ENCODE measurements around the gene RITA1. TPM values are rescaled to one million over a fixed set of nuclear protein-coding genes. Genes with fewer than 3 reads are reported as not detected.
"Not testable (repeated sequence)": the region's sequence is repeated elsewhere in the genome, so short reads cannot be mapped to it uniquely, and the experiment has no call there.

Gene RITA1
- total RNA-seq, 1 donor from 2014 or later, result 21.5 TPM

DNA sequence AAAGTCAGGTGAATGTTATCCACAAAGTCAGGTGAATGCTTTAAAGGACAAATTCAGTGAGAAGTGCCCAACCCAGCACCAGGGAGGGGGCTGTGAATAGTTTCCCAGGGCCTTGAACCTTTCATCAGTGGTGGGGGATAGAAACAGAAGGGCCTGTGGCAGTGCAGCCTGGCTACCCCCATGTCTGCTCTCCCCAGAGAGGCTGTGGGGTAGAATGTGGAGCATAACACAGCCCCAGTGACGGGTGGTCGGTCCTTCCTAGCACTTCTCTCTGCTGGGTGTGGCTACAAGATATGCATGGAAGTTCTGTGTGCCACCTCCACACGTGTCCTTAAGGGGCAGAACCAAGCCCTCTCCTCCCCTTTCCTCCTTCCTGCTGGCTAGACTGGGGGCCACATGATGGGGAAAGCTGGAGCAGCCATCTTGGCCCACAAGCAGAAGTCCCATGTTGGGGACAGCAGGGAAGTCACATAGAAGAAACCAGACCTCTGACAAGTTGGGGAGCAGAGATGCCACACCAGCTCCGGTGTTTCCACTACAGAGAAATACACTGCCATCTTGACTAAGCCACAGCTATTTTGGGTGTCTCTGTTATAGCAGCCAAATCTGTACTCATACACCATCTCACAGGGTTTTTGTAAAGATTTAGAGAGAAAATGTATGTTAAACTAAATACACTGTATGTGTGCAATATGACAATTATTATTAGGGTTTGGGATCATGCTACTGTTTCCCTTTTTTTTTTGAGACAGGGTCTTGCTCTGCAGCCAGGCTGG, 17.0 kb downstream of the RITA1 start:
- no peak for DNase-seq (ENCODE audit: low spot score)

DNA sequence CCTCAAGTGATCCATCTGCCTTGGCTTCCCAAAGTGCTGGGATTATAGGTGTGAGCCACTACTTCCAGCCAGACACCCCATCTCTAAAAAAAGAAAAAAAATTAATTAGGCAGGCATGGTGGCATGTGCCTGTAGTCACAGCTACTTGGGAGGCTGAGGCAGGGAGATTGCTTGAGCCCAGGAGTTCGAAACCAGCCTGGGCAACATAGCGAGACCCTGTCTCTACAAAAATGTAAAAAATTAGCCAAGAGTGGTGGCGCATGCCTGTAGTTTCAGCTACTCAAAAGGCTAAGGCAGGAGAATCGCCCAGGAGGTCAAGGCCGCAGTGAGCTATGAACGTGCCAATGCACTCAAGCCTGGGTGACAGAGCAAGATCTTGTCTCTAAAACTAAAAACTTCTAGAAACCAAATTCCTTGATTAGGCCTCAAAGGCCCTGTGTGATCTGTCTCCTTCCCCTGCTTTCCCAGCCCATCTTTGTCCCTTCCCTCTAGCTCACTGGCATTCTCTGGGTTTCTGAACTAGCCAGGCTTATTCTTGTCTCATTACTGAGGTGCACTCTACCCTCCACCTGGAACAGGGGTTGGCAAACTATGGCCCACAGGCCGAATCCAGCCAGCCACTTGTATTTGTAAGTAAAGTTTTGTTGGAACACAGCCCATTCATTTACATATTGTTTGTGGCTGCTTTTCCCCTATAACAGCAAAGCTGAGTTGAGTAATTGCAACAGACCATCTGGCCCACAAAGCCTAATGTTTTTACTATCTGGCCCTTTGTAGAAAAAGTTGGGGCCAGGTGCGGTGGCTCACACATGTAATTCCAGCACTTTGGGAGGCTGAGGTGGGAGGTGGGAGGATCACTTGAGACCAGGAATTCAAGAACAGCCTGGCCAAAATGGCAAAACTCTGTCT, 18.6 kb downstream of the RITA1 start:
- no peak for DNase-seq (ENCODE audit: low spot score)

DNA sequence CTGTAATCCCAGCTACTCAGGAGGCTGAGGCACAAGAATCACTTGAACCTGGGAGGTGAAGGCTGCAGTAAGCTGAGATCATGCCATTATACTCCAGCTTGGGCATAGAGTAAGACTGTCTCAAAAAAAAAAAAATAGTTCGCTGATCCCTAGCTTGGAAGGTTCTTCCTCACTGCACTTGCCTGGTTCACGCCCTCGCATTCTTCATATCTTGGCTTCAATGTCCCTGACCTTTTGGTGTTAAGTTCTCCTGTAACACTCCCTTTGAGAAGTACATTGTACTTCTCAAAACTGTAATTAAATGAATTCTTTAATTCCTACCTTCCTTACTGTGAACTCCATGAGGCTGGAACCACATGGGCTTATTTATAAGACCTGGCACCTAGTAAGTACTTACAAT, 19.3 kb downstream of the RITA1 start:
- DNase-seq (ENCODE audit: low spot score), result no peak

DNA sequence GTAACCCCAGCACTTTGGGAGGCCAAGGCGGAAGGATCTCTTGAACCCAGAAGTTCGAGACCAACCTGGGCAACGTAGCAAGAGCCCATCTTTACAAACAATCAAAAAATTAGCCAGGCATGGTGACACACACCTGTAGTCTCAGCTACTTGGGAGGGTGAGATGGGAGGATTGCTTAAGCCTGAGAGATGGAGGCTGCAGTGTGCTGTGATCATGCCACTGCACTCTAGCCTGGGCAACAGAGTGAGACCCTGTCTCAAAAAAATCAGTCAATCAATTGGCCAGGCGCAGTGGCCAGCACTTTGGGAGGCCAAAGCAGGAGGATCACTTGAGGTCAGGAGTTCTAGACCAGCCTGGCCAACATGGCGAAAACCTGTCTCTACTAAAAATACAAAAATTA, 21.3 kb downstream of the RITA1 start:
- DNase-seq (ENCODE audit: low spot score), result not testable (repeated sequence)

DNA sequence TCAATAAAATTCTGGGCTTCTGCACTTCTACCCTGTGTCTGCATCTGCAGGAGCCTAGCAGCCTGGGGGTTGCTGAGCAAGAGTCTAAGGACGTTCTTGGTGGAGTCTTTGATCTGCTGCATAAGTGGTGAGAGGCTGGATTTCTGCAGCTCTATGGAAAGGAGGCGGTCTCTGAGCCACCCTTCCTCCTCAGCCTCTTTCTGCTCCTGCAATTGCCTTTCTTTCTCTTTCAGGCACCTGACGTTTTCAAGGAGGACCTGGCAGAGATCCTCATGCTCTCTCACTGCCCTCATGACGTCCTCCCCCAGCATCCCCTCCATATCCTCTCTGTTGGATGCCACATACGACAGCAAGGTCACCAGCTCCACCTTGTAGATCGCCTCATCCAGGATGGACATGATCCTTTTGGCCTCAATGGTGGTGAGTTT, 22.1 kb downstream of the RITA1 start:
- no peak for DNase-seq (ENCODE audit: low spot score)

DNA sequence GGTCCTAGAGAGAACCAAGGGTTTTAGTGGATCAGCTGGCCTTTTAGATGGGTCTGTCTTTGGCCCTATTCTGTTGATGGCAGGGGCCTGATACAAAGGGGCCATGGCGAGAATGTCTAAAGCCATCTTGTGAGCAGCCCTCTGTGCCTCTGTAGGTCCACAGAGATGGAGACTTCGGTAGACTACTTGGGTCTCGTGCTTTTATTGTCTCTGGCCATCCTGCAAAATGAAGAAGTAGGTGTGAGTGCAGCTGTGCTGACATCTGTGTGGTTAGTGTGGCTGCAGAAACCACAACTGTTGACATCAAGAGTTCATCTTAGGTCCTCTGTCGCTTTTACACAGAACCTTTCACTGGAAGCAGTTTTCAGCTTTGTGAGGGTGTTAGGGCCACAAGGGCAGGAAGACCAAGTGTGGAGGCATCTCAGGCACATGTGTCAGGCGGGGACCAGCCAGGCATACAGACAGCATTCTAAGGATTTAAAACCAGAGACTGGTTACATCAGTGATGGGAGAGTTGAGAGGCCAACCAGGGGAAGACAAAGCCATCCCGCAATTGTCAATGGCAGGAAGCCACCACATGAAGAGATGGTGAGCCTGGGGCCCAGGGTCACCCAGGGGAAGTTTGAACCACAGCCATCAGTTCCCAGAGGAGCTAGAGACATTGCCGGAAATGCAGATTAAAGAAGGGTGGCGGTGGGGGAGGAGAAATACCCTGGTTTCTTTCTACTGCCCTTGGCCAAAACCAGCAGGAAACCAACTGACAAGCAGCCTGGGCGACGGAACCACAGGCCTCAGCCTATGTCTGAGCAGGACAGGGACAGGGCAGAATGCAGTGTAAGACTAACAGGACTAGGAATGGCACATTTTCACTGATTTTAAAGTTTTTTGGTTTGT, 22.8 kb downstream of the RITA1 start:
- DNase-seq (ENCODE audit: low spot score), result peak; percentile 61

DNA sequence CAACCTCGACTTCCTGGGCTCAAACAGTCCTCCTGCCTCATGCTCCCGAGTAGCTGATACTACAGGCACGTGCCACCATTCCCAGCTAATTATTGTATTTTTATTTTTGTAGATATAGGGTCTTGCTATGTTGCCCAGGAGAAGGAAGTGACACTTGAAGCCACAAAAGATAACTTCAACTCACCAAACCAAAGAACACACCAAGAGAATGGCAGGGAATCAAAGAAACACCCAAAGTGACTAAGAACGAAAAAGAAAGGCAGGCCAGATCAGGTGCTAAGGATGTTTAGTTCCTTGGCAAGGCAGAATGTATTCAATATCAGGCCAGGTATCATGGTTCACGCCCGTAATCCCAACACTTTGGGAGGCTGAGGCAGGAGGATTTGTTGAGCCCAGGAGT, 25.6 kb downstream of the RITA1 start:
- DNase-seq (ENCODE audit: low spot score), result no peak

DNA sequence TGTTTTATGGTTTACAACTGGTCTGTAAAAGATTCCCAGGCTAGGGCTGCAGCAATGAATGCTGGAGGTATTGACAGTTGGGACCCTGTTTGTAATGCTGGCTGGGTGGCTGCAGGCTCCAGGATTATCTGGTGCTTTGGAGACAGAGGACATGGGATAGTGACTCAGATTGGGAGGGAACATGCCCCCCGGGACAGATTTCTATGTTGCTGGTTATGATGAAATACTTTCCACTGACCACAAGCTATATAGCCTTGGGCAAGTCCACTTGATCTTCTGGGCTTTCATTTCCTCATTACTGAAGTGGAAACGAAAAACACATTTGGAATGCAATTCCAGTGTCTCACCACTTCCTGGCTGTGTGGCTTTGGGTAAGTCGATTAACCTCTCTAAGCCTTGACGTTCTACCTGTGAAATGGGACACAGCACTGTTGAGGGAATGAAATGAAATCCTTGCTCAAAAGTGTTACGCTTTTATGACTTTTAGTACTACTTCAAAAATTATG, 29.4 kb downstream of the RITA1 start:
- peak; percentile 45 for DNase-seq (ENCODE audit: low spot score)

DNA sequence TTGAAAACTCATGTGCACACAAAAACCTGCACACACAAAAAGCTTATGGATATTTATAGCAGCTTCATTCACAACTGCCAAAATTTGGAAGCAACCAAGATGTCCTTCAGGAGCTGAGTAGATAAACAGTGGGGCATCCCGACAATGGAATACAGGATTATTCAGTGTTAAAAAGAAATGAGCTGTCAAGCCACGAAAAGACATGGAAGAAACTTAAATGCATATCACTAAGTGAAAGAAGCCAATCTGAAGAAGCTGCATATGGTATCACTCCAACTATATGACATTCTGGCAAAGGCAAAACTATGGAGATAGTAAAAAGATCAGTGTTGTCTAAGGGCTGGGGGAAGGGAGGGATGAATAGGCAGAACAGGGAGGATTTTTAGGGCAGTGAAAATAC, 30.5 kb downstream of the RITA1 start:
- no peak for DNase-seq (ENCODE audit: low spot score)

DNA sequence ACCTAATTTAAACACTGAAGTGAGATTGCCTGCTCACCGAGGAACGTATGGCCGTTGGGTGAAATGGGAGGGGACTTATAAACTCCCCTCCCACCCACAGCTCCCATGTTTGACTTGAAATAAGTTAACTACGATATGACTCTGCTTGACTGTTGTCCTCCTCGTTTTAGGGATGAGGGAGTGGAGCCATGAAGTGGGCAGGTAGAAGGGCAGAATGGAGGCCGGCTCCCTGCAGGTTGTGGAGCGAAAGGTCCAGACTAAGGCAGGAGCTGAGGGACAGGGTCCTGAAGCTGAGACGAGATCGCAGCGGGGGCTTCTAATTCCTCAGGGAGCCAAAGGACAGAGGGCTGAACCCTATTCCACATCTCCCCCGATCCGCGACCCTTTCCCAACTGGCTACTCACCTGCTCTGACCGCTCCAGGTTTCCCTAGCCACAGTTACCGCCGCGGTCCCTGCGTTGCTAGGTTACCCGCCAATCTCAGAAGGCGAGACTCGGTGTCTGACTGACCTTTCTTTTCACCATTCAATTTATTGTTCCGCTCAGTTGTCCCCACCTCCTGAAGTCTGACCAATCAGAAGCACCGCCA, 35.2 kb downstream of the RITA1 start:
- DNase-seq (ENCODE audit: low spot score), result no peak

DNA sequence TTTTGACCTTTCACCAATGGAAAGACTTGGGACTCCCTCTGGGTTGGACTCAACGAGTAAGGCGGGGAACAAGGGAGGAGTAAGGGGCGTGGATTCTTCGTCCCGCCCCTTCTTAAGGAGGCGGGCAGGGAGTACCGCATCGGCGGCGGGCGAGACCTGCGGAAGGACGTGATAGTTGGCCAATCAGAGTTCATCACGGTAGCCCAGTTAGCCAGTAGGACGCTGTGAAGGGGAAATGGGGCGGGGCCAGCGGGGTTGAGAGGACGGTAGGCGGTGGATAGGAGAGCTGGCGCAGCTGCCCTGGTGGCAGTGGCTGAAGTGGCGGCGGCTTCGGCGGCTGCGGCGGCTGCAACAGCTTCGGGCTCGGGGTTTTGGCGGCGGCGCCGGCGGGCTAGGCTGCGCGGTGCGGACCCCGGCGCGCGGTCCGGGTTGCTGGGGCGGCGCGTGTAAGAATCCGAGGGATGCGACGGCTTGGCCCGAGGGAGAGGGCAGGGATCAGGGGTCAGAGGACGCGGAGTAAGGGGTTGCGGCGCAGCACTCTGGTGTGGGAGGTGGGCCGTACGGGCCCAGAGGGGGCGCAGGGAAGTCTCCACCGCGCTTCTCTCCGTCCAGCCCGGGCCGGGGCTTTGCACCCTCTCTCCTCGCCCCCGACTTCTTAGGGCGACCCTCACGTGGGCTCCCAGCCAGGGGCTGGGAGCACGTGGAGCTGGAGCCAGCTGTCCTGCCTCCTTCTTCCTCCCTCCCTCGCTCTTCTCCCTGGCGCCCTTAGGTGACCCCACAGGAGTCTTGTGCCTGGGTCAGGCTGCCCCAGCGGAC, 35.9 kb downstream of the RITA1 start, which contains the start of gene TPCN1:
Gene TPCN1 (plus strand): TSS at position 284 of the 816 bp plus-strand sequence. CDS start 5,389 bp downstream, outside the sequence.
- DNase-seq (ENCODE audit: low spot score), result peak; percentile 100

DNA sequence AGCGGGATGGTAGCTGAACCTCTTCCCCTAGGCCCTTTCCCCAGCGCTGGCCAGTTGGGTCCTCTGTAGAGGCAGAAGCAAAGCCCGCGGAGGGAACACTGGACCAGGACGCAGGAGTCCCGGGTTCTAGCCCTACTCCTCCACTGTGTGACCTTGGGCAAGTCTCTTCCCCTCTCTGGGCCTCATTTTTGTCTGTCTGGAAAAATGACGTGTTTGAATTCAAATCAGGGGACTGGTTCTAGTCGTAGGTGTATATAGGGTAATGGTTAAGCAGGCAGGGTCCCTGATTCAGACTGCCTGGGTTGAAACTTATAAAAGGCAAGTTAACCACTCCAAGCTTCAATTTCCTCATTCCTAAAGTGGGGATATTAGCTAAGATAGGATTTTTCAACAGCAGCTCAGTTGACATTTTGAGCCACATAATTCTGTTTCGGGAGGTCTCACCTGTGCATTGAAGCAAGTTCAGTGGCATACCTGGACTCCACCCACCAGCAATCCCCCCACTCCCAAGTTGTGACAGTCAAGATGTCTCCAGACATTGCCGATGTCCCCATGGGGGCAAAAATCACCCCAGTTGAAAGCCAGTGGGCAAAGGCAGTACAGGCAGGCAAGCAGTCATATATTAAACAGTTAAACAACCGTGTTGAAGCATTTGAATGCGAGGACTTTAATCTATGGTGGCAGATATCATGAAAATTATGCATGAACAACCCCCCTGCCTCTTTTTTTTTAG, 36.6 kb downstream of the RITA1 start:
- no peak for DNase-seq (ENCODE audit: low spot score)

DNA sequence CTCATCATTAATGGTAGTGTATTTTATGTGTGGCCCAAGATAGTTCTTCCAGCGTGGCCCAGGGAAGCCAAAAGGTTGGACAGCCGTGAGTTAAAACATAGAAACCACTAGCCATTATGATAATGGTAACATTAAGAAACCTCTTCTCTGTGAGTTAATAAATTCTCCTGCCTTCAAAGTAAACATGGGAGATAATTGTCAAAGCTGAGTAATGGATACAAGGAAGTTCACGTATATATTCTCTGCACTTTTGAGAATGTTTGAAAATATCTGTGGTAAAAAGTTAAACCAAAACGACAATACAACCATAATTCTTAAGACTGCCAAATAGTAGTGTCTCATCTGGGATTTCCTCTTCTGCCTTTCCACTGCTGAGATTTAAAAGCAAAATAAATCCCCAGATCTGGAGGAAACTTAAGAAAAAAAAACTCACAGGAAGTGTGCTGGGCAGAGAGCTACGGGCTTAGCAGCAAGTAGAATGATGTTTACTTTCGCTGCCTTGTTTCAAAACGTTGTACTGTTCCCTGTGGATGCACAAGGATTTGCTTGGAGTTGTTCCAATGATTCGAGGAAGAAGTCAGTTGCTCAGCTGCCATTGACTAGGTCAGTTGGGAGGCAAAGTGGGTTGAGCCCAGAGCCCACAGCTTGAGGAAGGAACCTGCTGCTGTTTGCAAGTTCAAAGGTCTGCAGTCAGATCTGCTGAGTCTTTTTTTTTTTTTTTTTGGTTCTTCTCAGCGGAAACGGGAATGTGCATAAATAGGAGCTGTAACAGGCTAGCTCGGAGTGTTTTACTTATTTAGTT, 37.4 kb downstream of the RITA1 start:
- peak; percentile 89 for DNase-seq (ENCODE audit: low spot score)

DNA sequence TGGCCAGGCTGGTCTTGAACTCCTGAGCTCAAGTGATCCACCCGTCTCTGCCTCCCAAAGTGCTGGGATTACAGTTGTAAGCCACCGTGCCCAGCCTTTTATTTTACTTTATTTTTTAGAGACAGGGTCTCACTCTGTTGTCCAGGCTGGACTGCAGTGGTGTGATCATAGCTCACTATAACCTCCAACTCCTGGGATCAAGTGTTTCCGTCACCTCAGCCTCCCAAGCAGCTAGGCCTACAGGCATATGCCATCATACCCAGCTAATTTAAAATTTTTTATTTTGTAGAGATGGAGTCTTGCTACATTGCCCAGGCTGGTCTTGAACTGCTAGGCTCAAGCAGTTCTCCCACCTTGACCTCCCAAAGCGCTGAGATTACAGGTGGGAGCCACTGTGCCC, 39.4 kb downstream of the RITA1 start:
- DNase-seq (ENCODE audit: low spot score), result no peak

DNA sequence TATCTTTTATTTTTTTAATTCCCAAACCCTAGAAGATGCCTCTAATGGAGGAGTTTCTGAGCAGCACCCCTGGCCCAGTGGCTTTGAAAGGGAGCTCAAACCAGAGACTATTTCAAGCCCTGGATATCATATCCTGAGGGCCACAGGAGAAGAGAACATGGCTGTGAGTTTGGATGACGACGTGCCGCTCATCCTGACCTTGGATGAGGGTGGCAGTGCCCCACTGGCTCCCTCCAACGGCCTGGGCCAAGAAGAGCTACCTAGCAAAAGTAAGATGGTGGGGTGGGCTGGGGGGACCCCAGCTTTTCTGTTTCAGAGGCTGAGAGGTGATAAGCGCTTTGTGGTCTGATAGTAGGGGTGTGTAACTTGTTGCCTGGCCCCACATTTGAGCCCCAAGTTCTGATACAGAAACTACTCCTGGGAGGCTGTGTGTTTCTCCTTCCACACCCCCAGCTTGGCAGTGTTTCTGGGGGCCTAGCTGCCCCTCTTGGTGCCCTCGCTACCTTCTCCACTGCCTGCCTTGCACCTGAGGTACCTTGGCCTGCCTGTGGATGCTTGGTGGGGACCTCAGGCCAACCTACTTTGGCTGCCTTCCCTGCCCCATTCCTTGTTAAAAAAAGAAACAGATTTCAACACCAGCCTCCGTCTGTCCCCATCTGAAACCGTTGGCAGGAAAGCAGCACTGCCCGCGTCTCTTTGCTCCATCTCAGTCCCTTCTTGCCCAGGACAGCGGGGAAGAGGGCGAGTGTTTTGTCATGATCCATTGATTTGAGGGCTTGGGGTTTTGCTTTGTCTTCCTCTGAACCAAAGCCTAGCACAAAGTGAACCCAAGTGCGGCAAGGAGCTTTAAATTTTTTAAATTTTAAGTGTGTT, 41.4 kb downstream of the RITA1 start:
- DNase-seq (ENCODE audit: low spot score), result no peak

DNA sequence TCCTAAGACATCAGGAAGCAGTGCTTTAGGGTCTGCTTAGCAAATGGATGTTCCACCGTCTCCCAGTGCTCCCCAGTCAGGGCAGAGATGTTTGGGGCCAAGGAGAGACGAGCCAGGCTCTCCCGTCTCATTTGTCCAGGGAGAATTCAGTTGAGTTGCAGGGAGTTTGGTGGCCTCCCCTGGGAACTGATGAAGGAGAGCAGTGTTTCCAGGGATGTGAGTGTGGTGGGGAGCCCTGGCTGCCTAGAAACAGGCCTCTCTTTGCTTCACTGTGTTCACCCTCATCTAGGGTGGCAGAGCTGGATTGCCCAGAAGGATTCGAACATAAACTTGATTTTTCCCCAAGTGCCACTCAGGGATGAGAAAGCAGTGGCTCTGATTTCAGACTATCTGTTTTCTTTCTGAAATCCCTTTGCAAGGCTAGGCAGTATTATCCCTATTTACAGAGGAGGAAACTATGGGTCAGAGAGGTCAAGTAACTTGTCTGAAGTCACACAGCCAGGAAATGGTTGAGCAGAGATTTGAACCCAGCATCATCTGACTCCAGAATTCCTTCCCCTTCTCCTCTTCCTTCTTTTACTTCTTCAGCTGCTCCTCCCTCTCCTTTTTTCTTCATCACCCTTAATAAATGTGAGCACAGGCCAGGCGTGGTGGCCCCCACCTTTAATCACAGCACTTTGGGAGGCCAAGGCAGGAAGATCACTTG, 42.3 kb downstream of the RITA1 start:
- DNase-seq (ENCODE audit: low spot score), result no peak

DNA sequence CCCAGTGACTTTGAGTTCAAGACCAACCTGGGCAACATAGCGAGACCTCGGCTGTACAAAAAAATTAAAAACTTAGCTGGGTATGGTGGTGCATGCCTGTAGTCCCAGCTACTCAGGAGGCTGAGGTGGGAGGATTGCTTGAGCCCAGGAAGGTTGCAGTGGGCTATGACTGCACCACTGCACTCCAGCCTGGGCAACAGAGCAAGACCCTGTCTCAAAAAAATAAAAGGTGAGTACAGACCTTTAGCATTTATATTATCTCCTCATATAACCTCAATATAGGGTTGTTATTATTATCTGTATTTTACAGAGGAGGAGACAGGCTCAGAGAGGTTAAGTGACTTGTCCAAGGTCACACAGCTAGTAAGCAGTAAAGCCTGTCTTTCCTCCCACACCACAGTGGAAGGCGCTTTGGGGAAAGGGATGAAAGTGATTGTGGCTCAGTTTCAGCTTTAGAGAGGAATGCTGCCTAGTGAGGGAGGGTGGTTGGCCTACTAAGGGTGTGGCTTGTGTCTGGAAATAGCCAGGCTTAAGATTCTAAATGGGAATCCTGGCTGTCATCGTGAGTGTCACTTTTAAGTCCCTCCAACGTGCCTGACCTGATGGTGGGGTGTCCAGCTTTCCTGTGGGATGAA, 43.0 kb downstream of the RITA1 start:
- DNase-seq (ENCODE audit: low spot score), result no peak
